SK-N-MC (cell line): ENCODE results near the gene EIF4EBP3.

Source experiments
- EZH2 ChIP-seq: fragments of 200-600 bp; sonication (generic); IDR thresholded peaks from one replicate; pipeline ENCODE4 v1.6.1; 2017; ENCODE audit warnings: antibody characterized with exemption
- POLR2AphosphoS5 ChIP-seq: IDR thresholded peaks from 2 replicates; pipeline ENCODE4 v1.6.1; 2012; ENCODE audit warnings: mild to moderate bottlenecking, low read depth, low read length, borderline replicate concordance

GRCh38 chr5:140548300-140548688 lies 832 bp downstream of the EIF4EBP3 start:
- TF ChIP-seq POLR2AphosphoS5 (no peak), EZH2 (no peak)
